HepG2 (cell line): Measurements from ENCODE around the gene IGF2BP3. TPM values are rescaled to one million over a fixed set of nuclear protein-coding genes. Genes with fewer than 3 reads are reported as not detected.

ENCODE experiments used
- ARNTL ChIP-seq: sonication (generic); formaldehyde crosslinking; IDR thresholded peaks from 2 replicates; pipeline ENCODE4 v1.4.0; 2020; ENCODE audit warnings: mild to moderate bottlenecking, missing genetic modification reagents
- DNMT1 ChIP-seq: sonication (generic); formaldehyde crosslinking; IDR thresholded peaks from 2 replicates; pipeline ENCODE4 v1.5.1; 2020; ENCODE audit warnings: mild to moderate bottlenecking, missing genetic modification reagents
- GABPB1 ChIP-seq: IDR thresholded peaks from 2 replicates; pipeline ENCODE4 v1.6.1; 2016; ENCODE audit warnings: mild to moderate bottlenecking, missing genetic modification reagents, moderate library complexity, missing compliant biosample characterization
- NCOA5 ChIP-seq: sonication (generic); formaldehyde crosslinking; IDR thresholded peaks from 2 replicates; pipeline ENCODE4 v1.4.0; 2020; ENCODE audit warnings: missing genetic modification reagents
- RBM22 ChIP-seq: fragments of 200-400 bp; formaldehyde crosslinking; optimal IDR thresholded peaks from 2 replicates; pipeline ENCODE3; 2017; ENCODE audit warnings: mild to moderate bottlenecking, low read length, moderate library complexity
- SAFB2 ChIP-seq: sonication (generic); formaldehyde crosslinking; IDR thresholded peaks from 2 replicates; pipeline ENCODE4 v1.5.1; 2020; ENCODE audit warnings: missing genetic modification reagents, low read depth, mild to moderate bottlenecking, borderline replicate concordance
- SNAI1 ChIP-seq: sonication (generic); formaldehyde crosslinking; IDR thresholded peaks from 2 replicates; pipeline ENCODE4 v1.5.0; 2020; ENCODE audit warnings: mild to moderate bottlenecking, missing genetic modification reagents, borderline replicate concordance
- SYNCRIP ChIP-seq: fragments of 200-400 bp; formaldehyde crosslinking; IDR thresholded peaks from 2 replicates; pipeline ENCODE4 v1.6.1; 2018; ENCODE audit warnings: mild to moderate bottlenecking, low read depth, low read length; ENCODE audit not compliant: insufficient read depth
- ZNF225 ChIP-seq: sonication (generic); formaldehyde crosslinking; IDR thresholded peaks from 2 replicates; pipeline ENCODE4 v1.4.0; 2020; ENCODE audit warnings: mild to moderate bottlenecking, missing genetic modification reagents
- ZNF253 ChIP-seq: sonication (generic); formaldehyde crosslinking; IDR thresholded peaks from 2 replicates; pipeline ENCODE4 v1.8.0; 2022; ENCODE audit warnings: mild to moderate bottlenecking, missing genetic modification reagents, borderline replicate concordance
- ZNF264 ChIP-seq: sonication (generic); formaldehyde crosslinking; IDR thresholded peaks from 2 replicates; pipeline ENCODE4 v1.4.0; 2020; ENCODE audit warnings: missing genetic modification reagents
- ZNF335 ChIP-seq: sonication (generic); formaldehyde crosslinking; IDR thresholded peaks from 2 replicates; pipeline ENCODE4 v1.4.0; 2020; ENCODE audit warnings: missing genetic modification reagents
- ZNF672 ChIP-seq: sonication (generic); formaldehyde crosslinking; IDR thresholded peaks from 2 replicates; pipeline ENCODE4 v1.8.1; 2022; ENCODE audit warnings: missing genetic modification reagents
- polyA plus RNA-seq, 8 experiments: library from polyadenylated mRNA; depleted of rRNA in 3 of 8; stranded (reverse) in 7 of 8; unstranded in 1 of 8; fragments of >200 nt; fragmentation: Illumina TruSeq in 4 of 8; extraction: Trizol in 4 of 8; gene quantifications; 2 replicates each; pipeline versions ENCODE4 v1.2.1 to v1.2.3, GENCODE V29; 2011 to 2016; ENCODE audit warnings: low read depth in 4 of 8, missing spikeins in 1 of 8, mixed read lengths in 1 of 8; ENCODE audit not compliant: insufficient read depth in 1 of 8
- total RNA-seq, 5 experiments: library from RNA; depleted of rRNA; stranded (reverse); fragments of >200 nt; fragmentation: Illumina TruSeq; extraction: Trizol; gene quantifications; 2 replicates each; pipeline ENCODE4 v1.2.3, GENCODE V29; 2016; ENCODE audit warnings: low read depth in 1 of 5
- TF ChIP-seq, protein P1 (sequence below): sonication (generic); formaldehyde crosslinking; IDR thresholded peaks from 2 replicates; pipeline ENCODE4 v1.4.0; 2020; ENCODE audit warnings: missing genetic modification reagents, borderline replicate concordance
- TF ChIP-seq, protein P2 (sequence below): sonication (generic); formaldehyde crosslinking; conservative IDR thresholded peaks from 2 replicates; pipeline ENCODE4 v1.8.0; 2022; ENCODE audit warnings: missing genetic modification reagents
- TF ChIP-seq, protein P3 (sequence below): sonication (generic); formaldehyde crosslinking; IDR thresholded peaks from 2 replicates; pipeline ENCODE4 v1.5.0; 2020; ENCODE audit warnings: mild to moderate bottlenecking, missing genetic modification reagents, borderline replicate concordance
- TF ChIP-seq, protein P4 (sequence below): sonication (generic); formaldehyde crosslinking; IDR thresholded peaks from 2 replicates; pipeline ENCODE4 v1.4.0; 2020; ENCODE audit warnings: missing genetic modification reagents

Gene IGF2BP3
- total and polyA plus RNA-seq, 2 of the 13 experiments (the other 11 are each of a cell fraction or from before 2014, with no cell fraction given): 37.7 to 39.5 TPM

DNA sequence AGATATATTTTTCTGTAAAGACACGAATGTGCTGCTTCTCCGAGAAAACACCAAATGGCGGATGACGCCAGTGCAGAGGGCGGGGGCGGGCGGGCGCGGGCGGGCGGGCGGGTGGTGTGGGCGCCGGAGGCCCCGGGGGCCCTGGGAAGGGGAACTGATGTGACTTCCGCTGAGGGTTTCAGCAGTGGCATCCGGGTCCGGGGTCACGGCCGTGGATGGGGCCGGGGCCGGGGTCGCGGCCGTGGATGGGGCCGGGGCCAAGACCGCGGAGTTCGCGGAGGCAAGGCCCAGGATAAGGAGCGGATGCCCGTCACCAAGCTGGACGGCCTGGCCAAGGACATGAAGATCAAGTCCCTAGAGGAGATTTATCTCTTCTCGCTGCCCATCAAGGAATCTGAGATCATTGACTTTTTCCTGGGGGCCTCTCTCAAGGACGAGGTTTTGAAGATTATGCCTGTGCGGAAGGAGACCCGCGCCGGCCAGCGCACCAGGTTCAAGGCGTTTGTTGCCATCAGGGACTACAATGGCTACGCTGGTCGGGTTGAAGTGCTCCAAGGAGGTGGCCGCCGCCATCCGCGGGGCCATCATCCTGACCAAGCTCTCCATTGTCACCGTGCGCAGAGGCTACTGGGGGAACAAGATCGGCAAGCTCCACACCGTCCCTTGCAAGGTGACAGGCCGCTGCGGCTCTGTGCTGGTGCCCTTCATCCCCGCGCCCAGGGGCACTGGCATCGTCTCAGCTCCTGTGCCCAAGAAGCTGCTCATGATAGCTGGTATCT lies 20.3 kb upstream of the IGF2BP3 start (continued):
- TF ChIP-seq, protein P1, sequence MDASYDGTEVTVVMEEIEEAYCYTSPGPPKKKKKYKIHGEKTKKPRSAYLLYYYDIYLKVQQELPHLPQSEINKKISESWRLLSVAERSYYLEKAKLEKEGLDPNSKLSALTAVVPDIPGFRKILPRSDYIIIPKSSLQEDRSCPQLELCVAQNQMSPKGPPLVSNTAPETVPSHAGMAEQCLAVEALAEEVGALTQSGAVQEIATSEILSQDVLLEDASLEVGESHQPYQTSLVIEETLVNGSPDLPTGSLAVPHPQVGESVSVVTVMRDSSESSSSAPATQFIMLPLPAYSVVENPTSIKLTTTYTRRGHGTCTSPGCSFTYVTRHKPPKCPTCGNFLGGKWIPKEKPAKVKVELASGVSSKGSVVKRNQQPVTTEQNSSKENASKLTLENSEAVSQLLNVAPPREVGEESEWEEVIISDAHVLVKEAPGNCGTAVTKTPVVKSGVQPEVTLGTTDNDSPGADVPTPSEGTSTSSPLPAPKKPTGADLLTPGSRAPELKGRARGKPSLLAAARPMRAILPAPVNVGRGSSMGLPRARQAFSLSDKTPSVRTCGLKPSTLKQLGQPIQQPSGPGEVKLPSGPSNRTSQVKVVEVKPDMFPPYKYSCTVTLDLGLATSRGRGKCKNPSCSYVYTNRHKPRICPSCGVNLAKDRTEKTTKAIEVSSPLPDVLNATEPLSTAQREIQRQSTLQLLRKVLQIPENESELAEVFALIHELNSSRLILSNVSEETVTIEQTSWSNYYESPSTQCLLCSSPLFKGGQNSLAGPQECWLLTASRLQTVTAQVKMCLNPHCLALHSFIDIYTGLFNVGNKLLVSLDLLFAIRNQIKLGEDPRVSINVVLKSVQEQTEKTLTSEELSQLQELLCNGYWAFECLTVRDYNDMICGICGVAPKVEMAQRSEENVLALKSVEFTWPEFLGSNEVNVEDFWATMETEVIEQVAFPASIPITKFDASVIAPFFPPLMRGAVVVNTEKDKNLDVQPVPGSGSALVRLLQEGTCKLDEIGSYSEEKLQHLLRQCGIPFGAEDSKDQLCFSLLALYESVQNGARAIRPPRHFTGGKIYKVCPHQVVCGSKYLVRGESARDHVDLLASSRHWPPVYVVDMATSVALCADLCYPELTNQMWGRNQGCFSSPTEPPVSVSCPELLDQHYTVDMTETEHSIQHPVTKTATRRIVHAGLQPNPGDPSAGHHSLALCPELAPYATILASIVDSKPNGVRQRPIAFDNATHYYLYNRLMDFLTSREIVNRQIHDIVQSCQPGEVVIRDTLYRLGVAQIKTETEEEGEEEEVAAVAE (CRISPR knock-in tag): no peak
- TF ChIP-seq GABPB1 (CRISPR knock-in tag): peak; percentile 89
- TF ChIP-seq ARNTL (CRISPR knock-in tag): no peak
- no peak for TF ChIP-seq DNMT1 (CRISPR knock-in tag)
- no peak for TF ChIP-seq ZNF672 (CRISPR knock-in tag)
- TF ChIP-seq ZNF253: no peak
- TF ChIP-seq SYNCRIP: no peak
- TF ChIP-seq NCOA5 (CRISPR knock-in tag): no peak
- TF ChIP-seq, protein P2, sequence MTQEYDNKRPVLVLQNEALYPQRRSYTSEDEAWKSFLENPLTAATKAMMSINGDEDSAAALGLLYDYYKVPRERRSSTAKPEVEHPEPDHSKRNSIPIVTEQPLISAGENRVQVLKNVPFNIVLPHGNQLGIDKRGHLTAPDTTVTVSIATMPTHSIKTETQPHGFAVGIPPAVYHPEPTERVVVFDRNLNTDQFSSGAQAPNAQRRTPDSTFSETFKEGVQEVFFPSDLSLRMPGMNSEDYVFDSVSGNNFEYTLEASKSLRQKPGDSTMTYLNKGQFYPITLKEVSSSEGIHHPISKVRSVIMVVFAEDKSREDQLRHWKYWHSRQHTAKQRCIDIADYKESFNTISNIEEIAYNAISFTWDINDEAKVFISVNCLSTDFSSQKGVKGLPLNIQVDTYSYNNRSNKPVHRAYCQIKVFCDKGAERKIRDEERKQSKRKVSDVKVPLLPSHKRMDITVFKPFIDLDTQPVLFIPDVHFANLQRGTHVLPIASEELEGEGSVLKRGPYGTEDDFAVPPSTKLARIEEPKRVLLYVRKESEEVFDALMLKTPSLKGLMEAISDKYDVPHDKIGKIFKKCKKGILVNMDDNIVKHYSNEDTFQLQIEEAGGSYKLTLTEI (CRISPR knock-in tag): no peak
- no peak for TF ChIP-seq ZNF225 (CRISPR knock-in tag)
- TF ChIP-seq ZNF335 (CRISPR knock-in tag): no peak
- TF ChIP-seq, protein P3, sequence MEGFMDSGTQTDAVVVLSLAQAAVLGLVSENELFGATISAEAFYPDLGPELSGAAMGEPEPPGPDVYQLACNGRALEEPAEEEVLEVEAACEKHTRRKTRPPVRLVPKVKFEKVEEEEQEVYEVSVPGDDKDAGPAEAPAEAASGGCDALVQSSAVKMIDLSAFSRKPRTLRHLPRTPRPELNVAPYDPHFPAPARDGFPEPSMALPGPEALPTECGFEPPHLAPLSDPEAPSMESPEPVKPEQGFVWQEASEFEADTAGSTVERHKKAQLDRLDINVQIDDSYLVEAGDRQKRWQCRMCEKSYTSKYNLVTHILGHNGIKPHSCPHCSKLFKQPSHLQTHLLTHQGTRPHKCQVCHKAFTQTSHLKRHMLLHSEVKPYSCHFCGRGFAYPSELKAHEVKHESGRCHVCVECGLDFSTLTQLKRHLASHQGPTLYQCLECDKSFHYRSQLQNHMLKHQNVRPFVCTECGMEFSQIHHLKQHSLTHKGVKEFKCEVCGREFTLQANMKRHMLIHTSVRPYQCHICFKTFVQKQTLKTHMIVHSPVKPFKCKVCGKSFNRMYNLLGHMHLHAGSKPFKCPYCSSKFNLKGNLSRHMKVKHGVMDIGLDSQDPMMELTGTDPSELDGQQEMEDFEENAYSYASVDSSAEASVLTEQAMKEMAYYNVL (CRISPR knock-in tag): no peak
- TF ChIP-seq ZNF264 (CRISPR knock-in tag): 0 out of 2 replicates have a peak, but pooled peaks have one; percentile 37
- TF ChIP-seq, protein P4, sequence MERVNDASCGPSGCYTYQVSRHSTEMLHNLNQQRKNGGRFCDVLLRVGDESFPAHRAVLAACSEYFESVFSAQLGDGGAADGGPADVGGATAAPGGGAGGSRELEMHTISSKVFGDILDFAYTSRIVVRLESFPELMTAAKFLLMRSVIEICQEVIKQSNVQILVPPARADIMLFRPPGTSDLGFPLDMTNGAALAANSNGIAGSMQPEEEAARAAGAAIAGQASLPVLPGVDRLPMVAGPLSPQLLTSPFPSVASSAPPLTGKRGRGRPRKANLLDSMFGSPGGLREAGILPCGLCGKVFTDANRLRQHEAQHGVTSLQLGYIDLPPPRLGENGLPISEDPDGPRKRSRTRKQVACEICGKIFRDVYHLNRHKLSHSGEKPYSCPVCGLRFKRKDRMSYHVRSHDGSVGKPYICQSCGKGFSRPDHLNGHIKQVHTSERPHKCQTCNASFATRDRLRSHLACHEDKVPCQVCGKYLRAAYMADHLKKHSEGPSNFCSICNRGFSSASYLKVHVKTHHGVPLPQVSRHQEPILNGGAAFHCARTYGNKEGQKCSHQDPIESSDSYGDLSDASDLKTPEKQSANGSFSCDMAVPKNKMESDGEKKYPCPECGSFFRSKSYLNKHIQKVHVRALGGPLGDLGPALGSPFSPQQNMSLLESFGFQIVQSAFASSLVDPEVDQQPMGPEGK (CRISPR knock-in tag): no peak
- no peak for TF ChIP-seq SAFB2 (CRISPR knock-in tag)
- TF ChIP-seq SNAI1 (CRISPR knock-in tag): no peak
- no peak for TF ChIP-seq RBM22
